OCI-LY3 (cell line): ENCODE data around the gene NRK.

Experiments
- CTCF ChIP-seq: fragments of 200-600, 300-600 bp; sonication (generic); IDR thresholded peaks from 2 replicates; pipeline ENCODE4 v1.5.1; 2014; ENCODE audit warnings: antibody characterized with exemption, low read length, low read depth
- EZH2phosphoT487 ChIP-seq: fragments of 200-600 bp; shearing (Covaris generic); IDR thresholded peaks from 2 replicates; pipeline ENCODE4 v1.6.1; 2018; ENCODE audit warnings: antibody characterized with exemption, mixed run types, low read depth

DNA sequence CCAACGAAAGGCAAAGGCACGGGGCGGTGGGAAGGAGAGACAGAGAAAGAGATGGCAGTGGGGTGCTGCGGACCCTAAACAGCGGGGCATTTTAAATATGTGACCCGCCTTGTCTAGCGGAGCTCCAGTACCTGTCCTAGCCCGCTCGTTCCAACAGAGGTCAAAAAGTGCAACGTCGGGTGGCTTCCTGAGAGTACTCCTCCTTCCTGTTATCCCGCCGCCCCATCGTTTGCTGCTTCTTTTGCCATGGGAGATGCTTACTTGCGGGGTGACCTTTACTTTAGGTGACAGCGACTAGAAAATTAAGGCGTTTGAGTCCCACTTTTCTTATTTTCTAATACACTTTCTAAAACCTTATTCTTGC lies 735 bp downstream of the NRK start:
- TF ChIP-seq EZH2phosphoT487 (no peak), CTCF (no peak)
